Muscle of back (tissue), 11 donors: ENCODE results near the gene RBM47. TPM values are rescaled to one million over a fixed set of nuclear protein-coding genes. Genes with fewer than 3 reads are reported as not detected.
"Not testable (repeated sequence)": the region's sequence is repeated elsewhere in the genome, so short reads cannot be mapped to it uniquely, and the experiment has no call there.

Experiments used
- DNase-seq, 3 donors: peaks; one replicate each; pipeline versions ENCODE4 v3.0.0 to v3.0.0-alpha.2; 2013
- polyA plus RNA-seq, 10 donors: library from polyadenylated mRNA; unstranded; fragments of 120-200 nt; gene quantifications; one replicate each; pipeline ENCODE4 v1.2.1, GENCODE V29; 2013; ENCODE audit not compliant: insufficient read length in 10 of 10

RBM47 gene
- polyA plus RNA-seq, 10 donors, result 1.0 to 3.0 (median 1.5) TPM

GRCh38 chr4:40564004-40564403 lies 65.7 kb downstream of the RBM47 start:
- DNase-seq, result no peak

GRCh38 chr4:40563401-40563800 lies 66.3 kb downstream of the RBM47 start:
- DNase-seq, result no peak

GRCh38 chr4:40562681-40563080 lies 67.0 kb downstream of the RBM47 start:
- no peak for DNase-seq

- no peak for DNase-seq
Measured at GRCh38 chr4:40562208-40562607, 67.5 kb downstream of the RBM47 start.

GRCh38 chr4:40561543-40562177 lies 68.0 kb downstream of the RBM47 start:
- DNase-seq, result not testable (repeated sequence)

GRCh38 chr4:40559585-40560465 lies 69.8 kb downstream of the RBM47 start:
- DNase-seq, result no peak

- DNase-seq, result no peak
Measured at GRCh38 chr4:40557736-40558135, 71.9 kb downstream of the RBM47 start.

- DNase-seq, result no peak
Measured at GRCh38 chr4:40555176-40555900, 74.3 kb downstream of the RBM47 start.

GRCh38 chr4:40554641-40555040 lies 75.0 kb downstream of the RBM47 start:
- not testable (repeated sequence) for DNase-seq

GRCh38 chr4:40553995-40554394 lies 75.7 kb downstream of the RBM47 start:
- DNase-seq, result peak in 1 of 3 donors; percentile 51

GRCh38 chr4:40552536-40552935 lies 77.1 kb downstream of the RBM47 start:
- no peak for DNase-seq

GRCh38 chr4:40551568-40552136 lies 78.0 kb downstream of the RBM47 start:
- peak in 1 of 3 donors; percentile 33 for DNase-seq

- peak in 2 of 3 donors; percentile 28 to 73 for DNase-seq
Measured at GRCh38 chr4:40550948-40551462, 78.7 kb downstream of the RBM47 start.

GRCh38 chr4:40550196-40550595 lies 79.5 kb downstream of the RBM47 start:
- no peak for DNase-seq

GRCh38 chr4:40548256-40548655 lies 81.4 kb downstream of the RBM47 start:
- no peak for DNase-seq

- DNase-seq, result no peak
Measured at GRCh38 chr4:40547789-40548132, 81.9 kb downstream of the RBM47 start.

GRCh38 chr4:40546969-40547788 lies 82.5 kb downstream of the RBM47 start:
- DNase-seq, result no peak

- DNase-seq, result no peak
Measured at GRCh38 chr4:40546506-40546905, 83.2 kb downstream of the RBM47 start.

GRCh38 chr4:40545487-40545886 lies 84.2 kb downstream of the RBM47 start:
- not testable (repeated sequence) for DNase-seq

- DNase-seq, result no peak
Measured at GRCh38 chr4:40544221-40544620, 85.4 kb downstream of the RBM47 start.

GRCh38 chr4:40540800-40541199 lies 88.9 kb downstream of the RBM47 start:
- DNase-seq, result no peak
